Left renal pelvis (tissue), 4 donors: ENCODE measurements around the gene EIF1AD. TPM values are rescaled to one million over a fixed set of nuclear protein-coding genes. Genes with fewer than 3 reads are reported as not detected.
"Not testable (repeated sequence)": the region's sequence is repeated elsewhere in the genome, so short reads cannot be mapped to it uniquely, and the experiment has no call there.

Experiments used
- DNase-seq, 4 donors: peaks; one replicate each; pipeline ENCODE4 v3.0.0-alpha.2; 2013; ENCODE audit warnings: low read depth in 4 of 4, low spot score in 3 of 4
- polyA plus RNA-seq, 4 donors: library from polyadenylated mRNA; unstranded; fragments of 120-200 nt; gene quantifications; one replicate each; pipeline ENCODE4 v1.2.1, GENCODE V29; 2013; ENCODE audit not compliant: insufficient read length in 4 of 4

Gene EIF1AD
- polyA plus RNA-seq, 4 donors, result 18.6 to 31.6 (median 27.8) TPM

DNA sequence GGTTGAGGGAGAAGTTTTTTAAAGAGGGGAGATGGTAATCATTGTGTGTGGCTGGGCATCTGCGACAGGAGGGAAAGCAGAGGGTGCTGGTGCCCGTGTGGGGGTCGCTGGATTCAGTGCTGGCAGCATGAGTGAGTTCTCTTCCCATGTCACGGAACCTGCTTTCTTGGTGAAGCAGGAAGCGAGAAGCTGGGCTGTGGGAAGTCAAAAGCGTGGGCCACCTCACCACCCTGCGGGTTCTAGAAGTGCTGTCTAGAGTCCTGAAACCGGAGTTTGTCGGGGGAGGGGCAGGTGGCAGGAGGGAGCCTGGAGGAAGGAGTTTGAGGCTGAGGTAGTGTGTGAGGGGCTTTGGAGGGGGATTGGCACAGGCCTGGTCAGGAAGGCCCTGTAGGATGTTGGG lies 26.2 kb downstream of the EIF1AD start:
- DNase-seq, result no peak

- DNase-seq, result no peak
These were observed 28.4 kb downstream of the EIF1AD start for GRCh38 chr11:65973439-65974110.

- no peak for DNase-seq
These were observed 29.8 kb downstream of the EIF1AD start for GRCh38 chr11:65972116-65972515.

- DNase-seq, result no peak
These were observed 33.1 kb downstream of the EIF1AD start for GRCh38 chr11:65968600-65969482.

GRCh38 chr11:65967329-65967934 lies 34.5 kb downstream of the EIF1AD start:
- DNase-seq, result no peak

- DNase-seq, result no peak
These were observed 35.8 kb downstream of the EIF1AD start for GRCh38 chr11:65965986-65966762.

DNA sequence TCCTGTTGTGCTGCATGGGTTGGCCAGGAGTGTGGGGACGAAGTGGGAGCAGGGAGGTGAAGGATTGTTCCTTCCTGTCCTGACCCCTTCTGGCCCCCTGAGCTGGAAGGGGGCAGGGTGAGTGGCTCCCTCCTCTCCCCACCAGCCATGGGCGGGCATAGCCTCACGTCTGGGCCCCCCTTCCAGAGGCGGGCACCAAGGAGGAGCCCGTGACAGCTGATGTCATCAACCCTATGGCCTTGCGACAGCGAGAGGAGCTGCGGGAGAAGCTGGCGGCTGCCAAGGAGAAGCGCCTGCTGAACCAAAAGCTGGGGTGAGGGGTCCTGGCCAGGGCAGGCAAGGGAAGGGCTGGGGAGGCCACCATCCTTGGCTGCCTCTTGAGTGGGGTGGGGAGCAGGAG lies 37.1 kb downstream of the EIF1AD start:
- no peak for DNase-seq

DNA sequence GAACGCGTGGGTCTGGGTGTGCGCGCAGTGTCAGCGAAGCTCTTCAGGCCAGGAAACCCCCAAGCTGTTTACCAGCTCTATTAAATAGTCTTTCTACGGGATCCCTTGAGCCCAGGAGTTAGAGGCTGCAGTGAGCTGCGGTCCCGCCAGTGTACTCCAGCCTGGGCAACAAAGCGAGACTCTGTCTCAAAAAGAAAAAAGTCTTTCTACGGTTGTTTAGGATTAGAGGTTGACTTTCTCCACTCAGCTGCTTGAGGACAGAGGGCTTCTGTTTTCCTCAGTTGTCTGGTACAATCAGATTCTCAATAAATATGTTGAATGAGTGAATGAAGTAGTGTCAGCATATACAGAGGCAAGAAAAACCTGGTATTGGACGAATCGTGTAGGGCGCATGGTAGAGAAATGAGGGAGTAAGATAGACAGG lies 39.8 kb downstream of the EIF1AD start:
- no peak for DNase-seq

GRCh38 chr11:65961267-65962140 lies 40.5 kb downstream of the EIF1AD start, which contains the start of gene SART1:
TSS of gene SART1 (plus strand) at chr11:65961734. CDS start at chr11:65961781, 47 bp downstream.
- peak; percentile 96 to 98 (median 96) for DNase-seq

- no peak for DNase-seq
These were observed 41.1 kb downstream of the EIF1AD start for GRCh38 chr11:65960824-65961266.

GRCh38 chr11:65958774-65959420 lies 43.1 kb downstream of the EIF1AD start:
- DNase-seq, result no peak

GRCh38 chr11:65958291-65958690 lies 43.7 kb downstream of the EIF1AD start:
- no peak for DNase-seq

DNA sequence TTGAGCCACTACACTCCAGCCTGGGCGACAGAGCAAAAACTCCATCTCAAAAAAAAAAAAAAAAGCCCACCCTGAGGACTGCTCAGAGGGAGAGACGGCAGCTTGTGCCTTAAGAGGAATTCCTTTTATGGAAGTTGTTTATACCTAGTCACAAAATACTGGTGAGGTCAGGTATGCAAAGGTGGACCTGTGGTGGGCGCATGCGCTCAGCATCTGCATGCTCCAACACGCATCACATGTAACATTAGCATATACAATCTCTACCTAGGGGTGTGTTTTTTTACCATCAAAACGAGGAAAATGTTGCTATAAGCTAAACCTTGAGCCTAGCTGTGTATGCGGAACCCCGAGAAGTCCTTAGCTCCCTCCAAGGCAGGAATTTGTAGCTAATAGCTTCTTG lies 47.2 kb downstream of the EIF1AD start:
- no peak for DNase-seq

DNA sequence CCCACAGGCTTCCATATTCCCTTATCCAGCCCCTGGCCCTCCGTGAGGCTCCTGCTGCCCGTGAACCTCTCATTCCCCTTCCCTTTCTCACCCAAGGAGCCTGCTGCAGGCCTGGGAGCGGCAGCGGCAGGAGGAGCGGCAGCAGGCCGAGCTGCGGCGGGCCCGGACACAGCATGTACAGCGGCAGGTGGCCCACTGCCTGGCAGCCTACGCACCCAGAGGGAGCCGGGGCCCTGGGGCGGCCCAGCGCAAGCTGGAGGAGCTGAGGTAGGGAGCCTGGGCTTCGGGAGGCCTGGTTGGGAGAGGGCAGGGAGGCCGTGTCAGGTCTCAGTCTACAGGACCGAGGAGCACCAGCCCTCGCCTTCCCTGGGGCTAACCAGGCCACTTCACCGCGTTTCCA lies 48.5 kb downstream of the EIF1AD start:
- no peak for DNase-seq

GRCh38 chr11:65952052-65952521 lies 49.9 kb downstream of the EIF1AD start:
- DNase-seq, result no peak

- DNase-seq, result not testable (repeated sequence)
These were observed 50.3 kb downstream of the EIF1AD start for GRCh38 chr11:65951641-65952040.

DNA sequence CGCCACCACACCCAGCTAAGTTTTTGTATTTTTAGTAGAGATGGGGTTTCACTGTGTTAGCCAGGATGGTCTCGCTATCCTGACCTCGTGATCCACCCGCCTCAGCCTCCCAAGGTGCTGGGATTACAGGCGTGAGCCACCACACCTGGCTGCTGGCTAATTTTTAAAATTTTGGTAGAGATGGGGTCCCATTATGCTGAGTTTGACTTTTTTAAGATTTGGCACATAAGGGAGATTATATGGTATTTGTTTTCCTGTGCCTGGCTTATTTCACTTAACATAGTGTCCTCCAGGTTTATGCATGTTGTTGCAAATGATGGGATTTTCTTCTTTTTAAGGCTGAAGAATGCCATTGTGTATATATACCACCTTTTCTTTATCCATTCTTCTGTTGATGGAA lies 51.2 kb downstream of the EIF1AD start:
- not testable (repeated sequence) for DNase-seq

GRCh38 chr11:65947603-65948125 lies 54.3 kb downstream of the EIF1AD start:
- no peak for DNase-seq

DNA sequence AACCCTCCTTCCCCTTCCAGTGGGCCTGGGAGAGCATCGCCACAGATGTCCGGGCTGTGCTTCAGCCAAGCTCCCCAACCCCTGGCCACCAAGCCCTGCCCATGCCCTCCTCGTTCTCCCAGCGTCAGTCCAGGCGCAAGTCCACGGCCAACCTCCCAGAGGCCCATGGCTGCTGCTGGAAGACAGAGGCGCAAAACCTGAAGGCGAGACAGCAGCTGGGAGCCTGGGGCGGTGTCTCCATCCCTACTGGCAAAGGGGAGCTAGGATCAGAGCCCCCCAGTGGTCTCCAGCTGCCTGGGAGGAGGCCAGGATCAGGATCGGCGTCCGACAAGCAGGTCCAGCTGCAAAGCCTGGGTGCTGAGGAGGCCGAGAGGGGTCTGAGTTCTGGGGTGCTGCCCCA lies 54.8 kb downstream of the EIF1AD start:
- DNase-seq, result no peak
